Measurements from ENCODE around the gene BMP8A.
"Not testable (repeated sequence)": the region's sequence is repeated elsewhere in the genome, so short reads cannot be mapped to it uniquely, and the experiment has no call there.

The BMP8A gene

GRCh38 chr1:39507230-39507928 lies 15.9 kb downstream of the BMP8A start:
- no peak for DNase-seq (ENCODE audit: low read depth)

DNA sequence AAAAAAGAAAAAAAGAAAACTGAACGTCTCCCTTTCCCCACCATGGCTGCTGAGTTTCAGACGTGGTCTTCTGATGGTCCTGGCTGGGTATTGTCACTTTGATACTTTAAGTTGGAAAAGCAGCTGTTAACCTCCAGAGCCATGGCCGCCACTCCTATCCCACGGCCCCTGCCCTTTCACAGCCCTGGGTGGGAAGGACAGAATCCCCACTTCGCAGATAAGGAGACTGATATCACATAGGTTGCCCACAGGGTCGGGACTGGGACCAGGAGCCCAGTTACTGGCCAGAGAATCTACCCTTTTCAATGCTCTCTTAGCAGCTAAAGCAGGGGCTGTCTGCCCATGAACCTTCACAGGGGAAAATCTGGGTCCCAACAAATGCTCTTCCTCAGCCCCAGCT lies 16.8 kb downstream of the BMP8A start:
- DNase-seq (ENCODE audit: low read depth), result no peak

GRCh38 chr1:39508857-39509305 lies 17.4 kb downstream of the BMP8A start:
- DNase-seq (ENCODE audit: low read depth), result no peak

DNA sequence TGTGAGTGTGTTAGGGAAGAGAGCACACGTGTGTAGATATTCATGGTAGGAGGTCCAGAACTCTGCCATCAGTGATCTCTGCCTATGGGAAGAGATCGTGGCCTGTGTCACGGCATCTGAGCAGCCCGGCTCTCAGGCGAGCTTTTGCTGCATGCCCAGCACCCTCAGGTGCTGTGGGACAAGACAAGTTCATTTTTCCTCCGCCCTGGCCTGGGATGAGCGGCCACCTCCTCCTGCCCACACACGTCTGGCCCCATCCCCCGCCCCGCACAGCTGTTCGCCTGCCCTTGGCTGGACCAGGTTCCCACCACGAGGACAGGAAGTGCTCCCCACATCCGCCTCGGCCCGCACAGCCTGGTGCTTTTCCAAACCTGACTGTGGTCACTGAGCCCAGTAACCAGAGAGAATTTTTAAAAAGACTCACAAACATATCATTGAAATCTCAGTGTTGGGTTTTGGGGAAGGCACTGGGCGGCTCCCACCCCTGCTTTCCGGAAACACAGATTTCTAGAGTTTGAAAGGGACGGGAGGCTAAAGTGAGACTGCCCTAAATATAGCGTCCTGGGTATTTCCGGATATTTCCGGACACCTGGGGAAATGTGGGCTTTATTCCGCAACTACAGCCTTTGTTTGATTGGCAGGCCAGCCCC lies 18.0 kb downstream of the BMP8A start:
- no peak for DNase-seq (ENCODE audit: low read depth)

GRCh38 chr1:39510570-39511186 lies 19.2 kb downstream of the BMP8A start:
- DNase-seq (ENCODE audit: low read depth), result not testable (repeated sequence)

DNA sequence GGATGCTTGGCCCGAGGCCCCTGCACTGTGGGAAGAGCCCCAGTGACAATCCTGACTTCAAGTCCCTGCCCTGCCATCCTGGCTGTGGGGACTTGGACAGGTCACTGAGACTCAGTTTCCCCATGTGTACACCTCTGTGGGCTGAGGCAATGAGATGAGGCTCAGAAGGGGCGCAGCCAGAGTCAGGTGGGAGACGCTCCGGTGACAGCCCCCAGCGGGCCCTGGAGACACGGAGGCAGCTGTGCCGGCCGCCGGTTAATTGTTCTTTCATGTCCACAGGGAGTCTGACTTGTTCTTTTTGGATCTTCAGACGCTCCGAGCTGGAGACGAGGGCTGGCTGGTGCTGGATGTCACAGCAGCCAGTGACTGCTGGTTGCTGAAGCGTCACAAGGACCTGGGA lies 20.0 kb downstream of the BMP8A start:
- not testable (repeated sequence) for DNase-seq (ENCODE audit: low read depth)

DNA sequence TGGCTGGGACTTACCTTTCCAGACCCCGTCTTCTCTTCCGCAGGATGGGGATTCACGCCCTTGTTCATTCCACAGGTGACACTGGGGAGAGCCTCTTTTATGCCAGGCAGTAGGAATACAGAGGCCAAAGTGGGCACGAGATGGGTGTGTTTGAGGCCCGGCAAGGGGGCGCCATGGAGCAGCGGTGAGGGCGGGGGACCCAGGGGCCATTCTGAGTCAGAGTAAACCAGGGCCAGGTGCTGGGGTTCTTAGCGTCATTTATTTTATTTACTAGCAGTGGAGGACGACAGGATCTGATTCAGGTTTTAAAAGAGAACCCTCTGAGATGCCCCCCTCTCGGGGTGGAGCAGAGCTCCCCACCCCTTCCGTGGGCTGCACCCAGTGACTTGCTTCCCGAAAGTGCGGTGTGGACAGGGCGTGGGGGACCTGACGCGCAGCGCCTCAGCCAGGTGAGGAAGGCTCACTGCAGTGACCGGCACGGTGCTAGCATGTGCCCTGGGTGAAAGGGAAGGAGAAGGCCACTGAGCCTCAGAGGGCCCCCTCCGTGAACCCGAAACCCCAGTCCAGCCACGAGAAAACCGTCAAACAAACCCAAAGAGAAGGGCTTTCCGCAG lies 20.9 kb downstream of the BMP8A start:
- not testable (repeated sequence) for DNase-seq (ENCODE audit: low read depth)

GRCh38 chr1:39514710-39515124 lies 23.3 kb downstream of the BMP8A start:
- DNase-seq (ENCODE audit: low read depth), result not testable (repeated sequence)

- DNase-seq (ENCODE audit: low read depth), result not testable (repeated sequence)
Measured at GRCh38 chr1:39515131-39516086, 24.0 kb downstream of the BMP8A start.

GRCh38 chr1:39516841-39517240 lies 25.4 kb downstream of the BMP8A start:
- not testable (repeated sequence) for DNase-seq (ENCODE audit: low read depth)

DNA sequence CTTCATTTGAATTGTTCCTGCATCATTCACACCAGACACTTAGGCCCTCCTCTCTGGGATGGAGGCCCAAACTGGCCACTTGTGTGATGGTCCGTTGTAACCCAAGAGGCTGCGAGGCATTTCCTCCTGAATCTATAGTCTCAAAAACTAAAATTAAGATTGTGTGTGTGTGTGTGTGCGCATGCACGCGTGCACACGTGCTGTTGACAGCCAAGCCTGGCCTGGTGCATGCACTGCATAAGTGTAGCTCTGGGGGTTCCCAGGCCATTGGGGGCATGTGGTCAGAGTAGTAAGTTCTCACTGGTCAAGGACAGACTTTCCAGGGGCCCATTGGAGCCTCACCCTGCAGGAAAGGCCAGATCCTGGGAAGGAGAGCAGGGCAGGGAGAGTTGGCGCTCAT lies 26.5 kb downstream of the BMP8A start:
- not testable (repeated sequence) for DNase-seq (ENCODE audit: low read depth)

DNA sequence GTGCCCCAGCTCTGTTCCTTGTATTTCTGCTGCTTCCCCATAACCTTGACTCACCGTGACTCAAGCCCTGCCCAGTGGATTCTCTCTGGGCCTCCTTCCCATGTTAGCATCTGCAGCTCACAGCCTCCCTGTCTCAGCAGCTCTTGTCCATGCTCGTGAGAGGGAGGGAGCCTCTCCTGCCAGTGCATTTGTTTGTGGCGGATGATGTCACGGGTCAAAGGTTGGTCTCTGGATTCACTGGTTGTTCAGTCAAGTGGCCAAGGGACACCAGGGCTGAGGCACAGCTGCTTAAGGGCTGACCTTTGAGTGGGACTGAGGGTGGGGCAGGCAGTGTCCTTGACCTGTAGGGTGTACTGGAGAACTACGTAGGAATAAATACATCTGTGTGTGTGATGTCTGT lies 27.9 kb downstream of the BMP8A start:
- DNase-seq (ENCODE audit: low read depth), result not testable (repeated sequence)

GRCh38 chr1:39522221-39522620 lies 30.8 kb downstream of the BMP8A start:
- not testable (repeated sequence) for DNase-seq (ENCODE audit: low read depth)

DNA sequence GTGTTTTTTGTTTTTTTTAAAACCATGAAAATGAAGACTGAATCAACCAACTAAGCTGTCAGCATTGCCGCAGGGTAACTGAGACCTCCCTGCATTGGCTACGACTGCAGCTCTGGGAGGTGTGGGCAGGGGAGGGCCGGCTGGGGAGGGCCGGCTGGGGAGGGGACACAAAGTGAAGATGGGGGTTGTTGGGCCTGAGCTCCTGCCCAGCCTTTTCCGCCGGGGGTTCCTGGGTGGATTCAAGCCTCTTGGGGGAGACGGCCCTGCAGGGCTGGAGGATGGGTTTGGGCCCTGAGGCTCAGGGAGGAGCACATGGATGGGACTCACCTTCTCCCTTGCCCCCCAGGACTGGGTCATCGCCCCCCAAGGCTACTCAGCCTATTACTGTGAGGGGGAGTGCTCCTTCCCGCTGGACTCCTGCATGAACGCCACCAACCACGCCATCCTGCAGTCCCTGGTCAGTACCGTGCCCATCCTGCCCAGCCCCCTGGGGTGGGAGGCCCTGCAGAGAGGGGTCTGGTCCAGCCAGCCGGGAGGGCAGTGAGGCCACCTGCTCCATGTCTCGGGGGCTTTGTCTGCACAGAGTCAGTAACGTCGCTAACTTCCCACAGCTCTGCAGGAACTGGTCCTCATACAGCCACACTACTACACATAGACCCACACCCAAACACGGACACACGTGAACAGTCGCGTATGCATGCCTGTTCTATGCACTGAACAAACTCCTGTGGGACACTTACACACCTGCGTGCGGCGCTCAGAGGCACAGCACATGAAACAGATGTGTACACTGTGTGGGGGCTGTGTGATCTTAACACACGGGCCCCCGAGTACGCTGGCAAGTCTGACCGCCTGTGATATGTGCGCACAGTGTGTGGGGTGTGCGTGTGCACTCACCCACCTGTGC lies 31.5 kb downstream of the BMP8A start:
- DNase-seq (ENCODE audit: low read depth), result no peak

- no peak for DNase-seq (ENCODE audit: low read depth)
Measured at GRCh38 chr1:39524171-39524570, 32.7 kb downstream of the BMP8A start.

DNA sequence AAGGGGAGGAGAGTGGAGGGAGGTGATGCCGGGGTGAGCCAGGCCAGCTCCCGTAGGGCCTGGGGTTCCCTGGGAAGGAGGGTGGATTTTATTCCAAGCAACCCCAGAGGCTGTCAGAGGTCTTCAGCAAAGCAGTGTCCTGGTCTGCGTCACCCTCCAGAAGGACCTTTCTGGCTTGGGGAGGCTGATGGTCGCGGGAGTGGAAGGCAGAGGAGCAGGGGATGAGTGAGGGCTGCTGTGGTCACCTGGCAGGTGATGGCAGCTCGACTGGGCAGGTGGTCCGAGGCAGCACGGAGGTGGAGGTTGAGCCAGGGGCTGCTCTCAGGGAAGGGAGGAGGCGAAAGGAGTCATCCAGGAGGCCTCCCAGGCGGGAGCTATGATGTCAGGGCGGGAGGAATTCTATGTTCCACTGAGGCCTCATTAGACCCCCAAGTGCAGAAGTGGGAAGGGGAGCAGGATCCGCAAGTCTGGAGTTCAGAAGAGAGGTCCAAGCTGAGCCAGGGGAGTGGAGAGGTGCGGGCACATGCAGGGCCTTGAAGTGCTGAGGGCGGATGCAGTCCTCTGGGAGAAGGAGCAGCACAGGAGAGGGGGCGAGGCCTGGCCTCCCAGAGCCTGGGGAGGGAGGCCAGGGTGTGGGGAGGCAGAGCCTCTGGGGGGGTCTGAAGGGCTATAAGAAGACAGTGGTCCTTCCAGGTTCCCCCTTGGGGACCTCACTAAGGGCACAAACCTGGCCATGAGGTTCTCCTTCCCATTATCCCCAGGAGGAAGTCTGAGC lies 33.3 kb downstream of the BMP8A start:
- DNase-seq (ENCODE audit: low read depth), result no peak

DNA sequence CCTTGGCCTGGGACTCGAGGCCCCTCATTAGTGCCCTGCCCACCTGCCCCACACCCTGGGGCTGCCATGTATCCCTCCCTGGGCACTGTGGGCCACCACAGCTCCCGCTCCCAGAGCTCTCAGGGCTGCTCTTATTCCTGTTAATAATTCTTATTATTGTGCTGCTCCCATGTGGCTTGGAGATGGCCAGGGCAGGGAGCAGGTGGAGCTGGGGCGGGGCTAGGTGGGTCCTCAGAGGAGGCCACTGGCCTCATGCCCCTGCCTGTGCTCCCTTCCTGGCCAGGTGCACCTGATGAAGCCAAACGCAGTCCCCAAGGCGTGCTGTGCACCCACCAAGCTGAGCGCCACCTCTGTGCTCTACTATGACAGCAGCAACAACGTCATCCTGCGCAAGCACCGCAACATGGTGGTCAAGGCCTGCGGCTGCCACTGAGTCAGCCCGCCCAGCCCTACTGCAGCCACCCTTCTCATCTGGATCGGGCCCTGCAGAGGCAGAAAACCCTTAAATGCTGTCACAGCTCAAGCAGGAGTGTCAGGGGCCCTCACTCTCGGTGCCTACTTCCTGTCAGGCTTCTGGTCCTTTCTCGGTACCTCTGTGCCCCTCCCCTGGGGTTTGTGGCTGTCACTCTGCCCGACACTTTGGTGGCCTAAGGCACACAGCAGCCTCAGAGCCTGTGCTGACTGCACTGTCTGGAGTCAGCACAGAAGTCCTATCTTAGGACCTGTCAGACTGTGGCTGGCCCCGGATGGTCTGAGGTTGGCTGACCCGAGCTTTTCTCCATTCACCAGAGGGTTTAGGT lies 34.1 kb downstream of the BMP8A start:
- no peak for DNase-seq (ENCODE audit: low read depth)

GRCh38 chr1:39526466-39527189 lies 35.2 kb downstream of the BMP8A start:
- no peak for DNase-seq (ENCODE audit: low read depth)
